ENCODE measurements around the gene AFDN.

Gene AFDN

GRCh38 chr6:167877994-167878779, 51.5 kb downstream of the AFDN start:
- DNase-seq = no peak

GRCh38 chr6:167879612-167880011, 52.9 kb downstream of the AFDN start:
- no peak for DNase-seq

- DNase-seq = no peak
These were observed 54.6 kb downstream of the AFDN start for GRCh38 chr6:167881327-167881726.

GRCh38 chr6:167882244-167882643, 55.5 kb downstream of the AFDN start:
- no peak for DNase-seq

- no peak for DNase-seq
These were observed 61.4 kb downstream of the AFDN start for GRCh38 chr6:167888098-167888497.

- no peak for DNase-seq
These were observed 66.4 kb downstream of the AFDN start for GRCh38 chr6:167892835-167893815.

GRCh38 chr6:167894965-167895364, 68.3 kb downstream of the AFDN start:
- DNase-seq = no peak

- DNase-seq = no peak
These were observed 69.9 kb downstream of the AFDN start for GRCh38 chr6:167896648-167897047.

GRCh38 chr6:167898673-167899311, 72.1 kb downstream of the AFDN start:
- DNase-seq = no peak

- no peak for DNase-seq
These were observed 78.1 kb downstream of the AFDN start for GRCh38 chr6:167904791-167905190.

GRCh38 chr6:167906899-167907298, 80.2 kb downstream of the AFDN start:
- DNase-seq = no peak

- no peak for DNase-seq
These were observed 81.3 kb downstream of the AFDN start for GRCh38 chr6:167907837-167908681.

GRCh38 chr6:167910007-167910406, 83.3 kb downstream of the AFDN start:
- no peak for DNase-seq

- DNase-seq = no peak
These were observed 83.9 kb downstream of the AFDN start for GRCh38 chr6:167910652-167911051.

- no peak for DNase-seq
These were observed 85.8 kb downstream of the AFDN start for GRCh38 chr6:167912494-167912893.

- no peak for DNase-seq
These were observed 87.0 kb downstream of the AFDN start for GRCh38 chr6:167913699-167914098.

GRCh38 chr6:167915139-167915538, 88.4 kb downstream of the AFDN start:
- DNase-seq = no peak

GRCh38 chr6:167917551-167918154, 90.9 kb downstream of the AFDN start:
- no peak for DNase-seq

- DNase-seq = no peak
These were observed 92.0 kb downstream of the AFDN start for GRCh38 chr6:167918548-167919278.

- no peak for DNase-seq
These were observed 92.6 kb downstream of the AFDN start for GRCh38 chr6:167919349-167919748.

- DNase-seq = no peak
These were observed 93.5 kb downstream of the AFDN start for GRCh38 chr6:167920165-167920564.
